H1 (cell line): ENCODE measurements around the gene RABGAP1. TPM values are rescaled to one million over a fixed set of nuclear protein-coding genes. Genes with fewer than 3 reads are reported as not detected.

ENCODE experiments used
- BRCA1 ChIP-seq: IDR thresholded peaks from 2 replicates; pipeline ENCODE4 v1.6.1; 2012; ENCODE audit warnings: low read depth, low read length, improper control_type of control experiment
- CHD2 ChIP-seq: IDR thresholded peaks from 2 replicates; pipeline ENCODE4 v1.6.1; 2012; ENCODE audit warnings: low read length, improper control_type of control experiment
- EGR1 ChIP-seq: IDR thresholded peaks from 2 replicates; pipeline ENCODE4 v1.6.1; 2011; ENCODE audit warnings: low read depth, low read length, borderline replicate concordance
- POLR2AphosphoS5 ChIP-seq: IDR thresholded peaks from 2 replicates; pipeline ENCODE4 v1.6.1; 2011; ENCODE audit warnings: low read depth, low read length
- TBP ChIP-seq: IDR thresholded peaks from 2 replicates; pipeline ENCODE4 v1.6.1; 2011; ENCODE audit warnings: low read depth, low read length, improper control_type of control experiment
- ZNF274 ChIP-seq: IDR thresholded peaks from 2 replicates; pipeline ENCODE4 v1.7.0; 2012; ENCODE audit warnings: low read length, borderline replicate concordance; ENCODE audit errors: extremely low read depth
- polyA plus RNA-seq, 7 experiments: library from polyadenylated mRNA; depleted of rRNA in 3 of 7; stranded (reverse) in 5 of 7; unstranded in 2 of 7; fragments of >200 nt in 5 of 7; fragments of 200-250 nt in 2 of 7; gene quantifications; 1 replicate in 5 of 7; 2 replicates in 1 of 7; 4 replicates in 1 of 7; pipeline versions ENCODE4 v1.2.1 to v1.2.3, GENCODE V29; 2011 to 2013; ENCODE audit warnings: missing spikeins in 2 of 7, mixed read lengths in 2 of 7
- total RNA-seq: library from RNA; stranded (reverse); fragmentation: NEBNext Ultra II Directional; extraction: Animal tissue kit (Norgen Biotek cat#: 25700); gene quantifications from 2 replicates; pipeline ENCODE4 v1.2.1, GENCODE V29; 2021

The RABGAP1 gene
- total and polyA plus RNA-seq, 2 of the 8 experiments (the other 6 are each of a cell fraction or from before 2014, with no cell fraction given): 15.7 to 38.3 TPM

- TF ChIP-seq POLR2AphosphoS5 (no peak), TBP (no peak), BRCA1 (no peak), CHD2 (no peak), ZNF274 (no peak), EGR1 (no peak)
Observed at GRCh38 chr9:123113185-123113584, 172.4 kb downstream of the RABGAP1 start (continued).
